Measurements from ENCODE around the gene CCND2. TPM values are rescaled to one million over a fixed set of nuclear protein-coding genes. Genes with fewer than 3 reads are reported as not detected.

The CCND2 gene
- total and polyA plus RNA-seq, 2 of the 4 experiments (the other 2 are of a cell fraction): 1.1 to 2.3 TPM

GRCh38 chr12:4282892-4283511 is 9.4 kb downstream of the CCND2 start:
- Histone ChIP-seq H2BK120ac (ENCODE audit: low read depth, low read length) (no peak overlapping the region), H4K91ac (ENCODE audit: insufficient read depth, low read depth, low read length) (no peak overlapping the region), H3K4me2 (ENCODE audit: low read depth, low read length) (no peak overlapping the region), H3K27ac (ENCODE audit: insufficient read depth, low read length) (no peak overlapping the region), H3K27me3 (ENCODE audit: control insufficient read depth, insufficient read depth, low read length) (no peaks in the 10 kb centered on the region; the same call in 1 of the 2 replicates), H4K5ac (ENCODE audit: low read depth, low read length) (no peak overlapping the region), H3K56ac (ENCODE audit: extremely low read depth, insufficient read depth, low read length) (no peak overlapping the region), H3K23ac (ENCODE audit: low read depth, low read length) (no peak overlapping the region), H3K18ac (ENCODE audit: low read depth, low read length) (no peak overlapping the region), H2AK9ac (replicated peaks; ENCODE audit: low read depth, low read length, poor library complexity) (no peak overlapping the region), H2AFZ (replicated peaks; ENCODE audit: low read length, poor library complexity) (no peak overlapping the region), H2BK20ac (ENCODE audit: low read depth, low read length) (no peak overlapping the region), H4K20me1 (ENCODE audit: insufficient read depth, low read length) (no peaks in the 10 kb centered on the region), H3K9me1 (ENCODE audit: insufficient read depth, low read length) (no peaks in the 10 kb centered on the region), H3K4me1 (ENCODE audit: control insufficient read depth, insufficient read depth, low read length) (no peaks in the 10 kb centered on the region), H3K36me3 (ENCODE audit: control insufficient read depth, insufficient read depth, low read length) (no peaks in the 10 kb centered on the region; the same call in 1 of the 2 replicates), H2BK15ac (ENCODE audit: low read depth, low read length) (no peak overlapping the region), H3K4ac (ENCODE audit: low read depth, low read length) (no peak overlapping the region), H3K9me3 (ENCODE audit: control insufficient read depth, insufficient read depth, low read length) (no peaks in the 10 kb centered on the region), H3K4me3 (ENCODE audit: insufficient read depth, low read depth, low read length) (no peak overlapping the region), H3K9ac (ENCODE audit: low read depth, low read length) (no peak overlapping the region), H2BK5ac (ENCODE audit: low read depth, low read length, poor library complexity, severe bottlenecking) (no peak overlapping the region), H2AK5ac (ENCODE audit: low read depth, low read length) (no peak overlapping the region), H3K79me1 (ENCODE audit: low read depth in 1 of 2, low read length in 2 of 2) (no peaks in the 10 kb centered on the region), H3K14ac (replicated peaks; ENCODE audit: low read depth, low read length) (no peak overlapping the region), H4K8ac (ENCODE audit: low read depth in 2 of 2, low read length in 2 of 2) (no peak overlapping the region)
- TF ChIP-seq MAFK (IDR thresholded peaks at IDR 0.05; ENCODE audit: low read depth, low read length) (no peak), RFX5 (IDR thresholded peaks at IDR 0.05; ENCODE audit: low read depth, low read length) (no peak), CHD1 (IDR thresholded peaks at IDR 0.05; ENCODE audit: low read depth, low read length) (no peak), MXI1 (IDR thresholded peaks at IDR 0.05; ENCODE audit: borderline replicate concordance, low read depth, low read length) (no peak), NFE2L2 (IDR thresholded peaks at IDR 0.05; ENCODE audit: low read depth, low read length) (no peak), FOS (IDR thresholded peaks at IDR 0.05; ENCODE audit: low read depth, low read length) (no peak), CEBPB (IDR thresholded peaks at IDR 0.05; ENCODE audit: low read depth, low read length) (no peak), RAD21 (IDR thresholded peaks at IDR 0.05; ENCODE audit: low read length) (no peak), MAZ (IDR thresholded peaks at IDR 0.05; ENCODE audit: borderline replicate concordance, low read depth, low read length) (no peak), BHLHE40 (IDR thresholded peaks at IDR 0.05; ENCODE audit: low read depth, low read length) (no peak), RCOR1 (IDR thresholded peaks at IDR 0.05; ENCODE audit: insufficient replicate concordance, low read length) (no peak), POLR2A (IDR thresholded peaks at IDR 0.05; ENCODE audit: low read depth, low read length) (no peak), SMC3 (IDR thresholded peaks at IDR 0.05; ENCODE audit: low read depth, low read length) (no peak)
- TF ChIP-seq, protein P1, sequence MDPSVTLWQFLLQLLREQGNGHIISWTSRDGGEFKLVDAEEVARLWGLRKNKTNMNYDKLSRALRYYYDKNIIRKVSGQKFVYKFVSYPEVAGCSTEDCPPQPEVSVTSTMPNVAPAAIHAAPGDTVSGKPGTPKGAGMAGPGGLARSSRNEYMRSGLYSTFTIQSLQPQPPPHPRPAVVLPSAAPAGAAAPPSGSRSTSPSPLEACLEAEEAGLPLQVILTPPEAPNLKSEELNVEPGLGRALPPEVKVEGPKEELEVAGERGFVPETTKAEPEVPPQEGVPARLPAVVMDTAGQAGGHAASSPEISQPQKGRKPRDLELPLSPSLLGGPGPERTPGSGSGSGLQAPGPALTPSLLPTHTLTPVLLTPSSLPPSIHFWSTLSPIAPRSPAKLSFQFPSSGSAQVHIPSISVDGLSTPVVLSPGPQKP (IDR thresholded peaks at IDR 0.05; ENCODE audit: borderline replicate concordance, low read depth, low read length): no peak
- TF ChIP-seq, protein P2, sequence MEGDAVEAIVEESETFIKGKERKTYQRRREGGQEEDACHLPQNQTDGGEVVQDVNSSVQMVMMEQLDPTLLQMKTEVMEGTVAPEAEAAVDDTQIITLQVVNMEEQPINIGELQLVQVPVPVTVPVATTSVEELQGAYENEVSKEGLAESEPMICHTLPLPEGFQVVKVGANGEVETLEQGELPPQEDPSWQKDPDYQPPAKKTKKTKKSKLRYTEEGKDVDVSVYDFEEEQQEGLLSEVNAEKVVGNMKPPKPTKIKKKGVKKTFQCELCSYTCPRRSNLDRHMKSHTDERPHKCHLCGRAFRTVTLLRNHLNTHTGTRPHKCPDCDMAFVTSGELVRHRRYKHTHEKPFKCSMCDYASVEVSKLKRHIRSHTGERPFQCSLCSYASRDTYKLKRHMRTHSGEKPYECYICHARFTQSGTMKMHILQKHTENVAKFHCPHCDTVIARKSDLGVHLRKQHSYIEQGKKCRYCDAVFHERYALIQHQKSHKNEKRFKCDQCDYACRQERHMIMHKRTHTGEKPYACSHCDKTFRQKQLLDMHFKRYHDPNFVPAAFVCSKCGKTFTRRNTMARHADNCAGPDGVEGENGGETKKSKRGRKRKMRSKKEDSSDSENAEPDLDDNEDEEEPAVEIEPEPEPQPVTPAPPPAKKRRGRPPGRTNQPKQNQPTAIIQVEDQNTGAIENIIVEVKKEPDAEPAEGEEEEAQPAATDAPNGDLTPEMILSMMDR (conservative IDR thresholded peaks at IDR 0.05; ENCODE audit: low read depth, low read length): no peak
- TF ChIP-seq, protein P3, sequence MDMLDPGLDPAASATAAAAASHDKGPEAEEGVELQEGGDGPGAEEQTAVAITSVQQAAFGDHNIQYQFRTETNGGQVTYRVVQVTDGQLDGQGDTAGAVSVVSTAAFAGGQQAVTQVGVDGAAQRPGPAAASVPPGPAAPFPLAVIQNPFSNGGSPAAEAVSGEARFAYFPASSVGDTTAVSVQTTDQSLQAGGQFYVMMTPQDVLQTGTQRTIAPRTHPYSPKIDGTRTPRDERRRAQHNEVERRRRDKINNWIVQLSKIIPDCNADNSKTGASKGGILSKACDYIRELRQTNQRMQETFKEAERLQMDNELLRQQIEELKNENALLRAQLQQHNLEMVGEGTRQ (IDR thresholded peaks at IDR 0.05; ENCODE audit: low read depth, low read length): no peak
- 87% methylated on average over 3 of the region's 12 CpGs; no CpG with 5 or more reads in 1 of the 2 experiments for WGBS, 2 experiments (ENCODE audit: extremely low coverage in 2 of 2, insufficient read length in 1 of 2)
- intact Hi-C loops (cut with micrococcal nuclease): no loop called here
- POLR2A ChIA-PET (ENCODE audit: unreplicated experiment): no interaction called here
- in situ Hi-C loops (cut with MboI; ENCODE audit: low sequenced_read_pairs): no loop called here
- dilution Hi-C loops (cut with HindIII; ENCODE audit: low sequenced_read_pairs, unreplicated experiment): no loop called here
- no peak for ATAC-seq (ENCODE audit: low read depth)
- BruUV-seq (replicated peaks): no TSS peak
- CTCF ChIA-PET: interaction anchor here (1.0 kb wide), 1 partner anchor 402 kb away, joined by 3 read pairs; no protein-coding TSS in a partner anchor
- DNase-seq: no peak

All from IMR-90 (cell line).